Activated naive CD4-positive, alpha-beta T cell treated with Interleukin-2 at 50 U/mL for 16 hours (primary cell): Measurements from ENCODE around the gene PARD3B.

Experiments
- DNase-seq: peaks from one replicate; pipeline ENCODE4 v3.0.0-alpha.2; 2020

PARD3B gene

GRCh38 chr2:204971206-204971907 is 426.1 kb downstream of the PARD3B start:
- DNase-seq: no peak

DNA sequence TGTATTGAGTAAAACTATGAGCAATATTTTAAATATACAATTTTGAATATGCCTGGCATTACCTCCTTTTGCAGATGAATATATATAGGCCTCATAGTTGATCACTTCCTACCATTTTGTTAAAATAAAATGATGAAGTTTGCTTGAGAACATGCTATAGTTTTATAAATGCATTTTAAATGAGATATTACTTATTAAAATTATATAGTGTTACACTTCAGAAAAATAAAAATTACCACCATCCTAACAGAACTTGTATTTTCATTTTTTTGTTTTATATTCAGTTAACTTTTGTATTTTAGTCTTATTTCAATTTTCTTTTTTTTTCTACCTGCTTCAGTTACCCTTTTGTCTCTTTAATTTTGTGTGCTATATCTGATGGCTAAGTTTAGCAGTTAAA is 426.9 kb downstream of the PARD3B start:
- no peak for DNase-seq

- DNase-seq: no peak
These were observed 427.5 kb downstream of the PARD3B start for GRCh38 chr2:204972606-204973336.

- no peak for DNase-seq
These were observed 428.3 kb downstream of the PARD3B start for GRCh38 chr2:204973616-204974015.

DNA sequence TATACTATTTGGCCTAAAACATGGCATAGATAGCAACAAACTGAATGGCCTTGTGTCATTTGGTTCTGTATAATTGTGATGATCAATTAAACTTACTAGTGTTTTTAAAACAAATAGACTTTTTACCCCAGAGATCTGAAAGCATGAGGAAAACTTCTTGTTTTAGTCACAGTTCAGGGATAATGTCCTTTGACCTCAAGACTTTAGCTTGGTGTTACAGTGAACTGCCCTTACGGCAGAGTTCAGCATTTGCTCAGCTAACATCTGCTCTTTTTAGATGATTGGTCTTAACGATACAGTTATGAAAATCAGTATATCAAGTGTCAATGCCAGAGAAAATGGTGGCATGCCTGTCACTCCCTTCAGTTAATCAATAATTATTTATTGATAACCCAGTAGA is 429.2 kb downstream of the PARD3B start:
- no peak for DNase-seq

DNA sequence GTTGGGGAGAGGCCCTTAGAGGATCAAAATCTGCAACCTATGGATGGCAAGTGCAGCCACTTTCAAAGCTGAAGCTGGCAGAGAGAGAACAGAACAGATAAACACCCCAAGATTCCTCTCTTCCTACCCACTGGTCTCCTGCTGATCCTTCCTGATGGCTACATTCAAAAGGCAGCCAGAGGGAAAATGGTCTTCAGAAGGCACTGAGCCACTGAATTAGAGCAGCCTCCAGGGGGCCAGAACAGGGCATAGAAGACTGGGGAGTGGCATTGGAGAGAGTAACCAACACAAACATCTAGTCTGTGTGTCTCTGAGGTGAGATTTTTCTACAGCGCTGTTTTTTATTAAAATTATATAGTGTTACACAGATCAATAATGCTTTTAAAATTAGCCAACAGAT is 432.6 kb downstream of the PARD3B start:
- no peak for DNase-seq

- DNase-seq: no peak
These were observed 437.0 kb downstream of the PARD3B start for GRCh38 chr2:204982303-204982702.

DNA sequence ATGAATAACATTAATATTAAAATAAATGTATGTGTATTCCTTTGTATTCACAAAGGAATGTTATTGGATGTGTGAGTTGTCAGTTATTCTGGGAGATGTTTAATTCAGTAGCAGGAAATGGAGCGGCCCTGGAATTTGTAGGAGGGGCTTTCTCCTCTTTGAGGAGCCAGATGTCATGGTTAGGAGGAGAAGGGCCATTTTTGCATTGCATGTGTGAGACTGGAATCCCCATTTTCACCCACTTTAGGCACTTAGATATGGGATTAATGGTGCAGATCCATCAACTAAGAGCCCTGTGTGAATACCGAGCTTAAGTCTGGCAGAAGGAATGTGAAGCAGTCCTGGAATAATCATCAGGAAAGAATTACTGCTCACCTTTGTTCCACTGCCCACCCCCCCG is 439.2 kb downstream of the PARD3B start:
- DNase-seq: no peak

GRCh38 chr2:204986641-204987040 is 441.4 kb downstream of the PARD3B start:
- DNase-seq: no peak

DNA sequence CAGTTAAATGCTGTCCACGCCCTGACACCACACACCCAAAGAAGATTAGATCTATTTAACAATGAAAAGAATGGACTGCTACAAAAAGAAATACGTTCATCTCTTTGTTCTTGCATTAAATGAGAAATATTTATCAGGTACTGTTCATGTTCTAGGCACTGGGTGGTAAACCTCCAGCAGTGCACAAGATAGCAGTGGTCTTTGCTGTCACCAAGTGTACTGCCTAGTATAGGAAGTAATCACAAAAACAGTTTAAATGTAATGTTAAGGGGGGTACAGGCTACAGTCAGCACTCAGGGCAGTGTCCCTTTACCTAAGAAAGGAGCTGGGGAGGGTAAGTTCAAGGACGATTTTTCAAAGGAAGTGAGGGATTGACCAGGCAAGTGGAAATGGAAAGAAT is 443.6 kb downstream of the PARD3B start:
- DNase-seq: no peak

DNA sequence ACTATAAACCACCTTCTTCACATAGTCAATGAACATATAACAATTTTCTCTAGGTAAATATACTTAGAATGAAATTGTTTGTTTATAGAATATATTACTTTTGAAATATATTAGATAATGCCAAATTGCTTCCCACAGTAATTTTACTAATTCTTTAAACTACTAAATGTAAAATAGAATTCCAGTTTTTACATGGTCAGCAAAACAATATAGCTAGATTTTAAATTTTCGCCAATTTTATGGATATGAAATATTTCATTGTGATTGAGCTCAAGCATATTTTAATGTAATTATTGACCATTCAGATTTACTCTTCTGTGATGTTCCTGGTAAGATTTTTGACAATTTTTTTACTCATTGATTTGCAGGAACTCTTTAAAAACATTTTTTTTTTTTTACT is 444.6 kb downstream of the PARD3B start:
- DNase-seq: no peak

DNA sequence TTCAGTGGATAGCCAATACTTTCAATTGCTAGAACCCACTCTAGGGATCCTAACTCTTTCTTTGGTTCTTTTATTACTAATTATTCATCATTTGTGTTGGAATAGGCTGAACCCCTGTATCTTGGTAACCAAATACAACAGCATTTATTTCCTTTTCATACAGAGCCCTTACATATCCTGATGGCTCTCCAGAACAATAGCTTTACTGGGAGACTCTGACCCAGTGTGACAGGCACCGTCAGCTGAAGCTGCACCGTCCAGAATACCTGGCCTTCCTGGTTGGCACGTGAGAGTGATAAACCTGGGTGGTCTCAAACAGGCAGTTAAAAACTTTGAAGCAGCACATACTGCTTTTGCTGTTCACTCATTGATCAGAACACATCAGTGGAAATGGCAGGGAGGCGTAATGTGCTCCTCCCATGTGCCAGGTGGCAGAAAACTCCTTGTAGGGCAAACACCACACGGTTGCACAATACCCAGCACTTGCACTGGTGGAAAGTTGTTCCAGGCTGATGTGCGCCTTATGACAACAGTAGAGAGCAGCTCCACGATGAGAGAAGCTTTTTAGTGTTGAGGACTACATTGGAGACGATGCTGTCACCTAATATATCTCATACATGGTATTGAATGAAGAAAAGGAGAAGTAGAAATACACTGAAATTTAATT is 456.2 kb downstream of the PARD3B start:
- DNase-seq: no peak

GRCh38 chr2:205002390-205002789 is 457.1 kb downstream of the PARD3B start:
- no peak for DNase-seq

DNA sequence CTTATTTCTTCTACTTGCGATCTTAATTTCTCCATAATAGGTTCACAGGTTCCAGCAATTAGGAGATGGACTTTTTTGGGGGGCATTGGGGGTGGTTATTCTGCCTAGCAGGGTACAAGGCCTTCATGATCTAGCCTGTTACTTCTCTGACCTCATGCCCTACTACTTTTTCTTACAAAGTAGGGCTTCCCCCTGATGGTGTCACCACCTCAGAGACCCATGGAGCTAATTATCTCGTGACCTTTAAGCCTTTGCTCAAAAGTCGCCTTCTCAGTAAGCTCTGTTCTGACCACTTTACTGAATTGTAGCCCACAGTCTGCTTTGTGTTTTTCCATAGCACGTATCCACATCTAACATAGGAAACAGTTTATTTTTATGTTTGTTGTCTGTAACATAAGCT is 458.0 kb downstream of the PARD3B start:
- DNase-seq: no peak

DNA sequence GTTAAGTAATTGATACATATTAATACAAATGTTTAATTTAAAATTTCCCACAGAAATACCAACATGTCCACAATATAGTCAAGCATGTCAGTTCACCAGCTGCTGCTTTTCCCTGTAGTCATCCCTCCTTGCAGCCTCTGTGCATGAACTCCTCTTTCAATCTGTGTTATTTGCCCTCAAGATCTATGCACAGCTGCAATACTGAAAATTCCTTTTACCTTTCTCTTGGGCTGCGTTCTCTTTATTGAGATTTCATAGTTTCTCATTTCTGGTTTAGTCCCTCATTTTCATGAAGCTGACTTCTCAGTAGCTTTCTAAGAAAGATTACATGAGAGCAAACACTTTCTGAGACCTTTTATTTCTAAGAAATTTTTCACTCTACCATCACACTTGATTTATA is 464.9 kb downstream of the PARD3B start:
- no peak for DNase-seq

DNA sequence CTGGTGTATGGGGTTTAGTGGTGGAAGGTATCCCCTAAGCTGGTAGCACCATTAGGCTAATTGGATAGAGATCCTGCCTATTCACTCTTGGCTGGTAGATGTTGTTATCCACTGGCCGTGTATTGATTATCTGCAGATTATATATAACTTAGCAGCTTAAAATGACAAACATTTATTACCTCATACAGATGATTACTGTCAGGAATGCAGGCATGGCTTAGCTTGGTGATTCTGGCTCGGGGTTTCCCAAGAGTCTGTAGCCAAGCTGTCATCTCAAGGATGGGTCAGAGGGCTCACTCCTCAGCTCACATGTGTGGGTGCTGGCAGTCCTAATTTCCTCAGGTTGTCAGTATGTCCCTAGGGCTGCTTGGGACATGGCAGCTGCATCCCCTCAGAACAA is 465.8 kb downstream of the PARD3B start:
- no peak for DNase-seq

DNA sequence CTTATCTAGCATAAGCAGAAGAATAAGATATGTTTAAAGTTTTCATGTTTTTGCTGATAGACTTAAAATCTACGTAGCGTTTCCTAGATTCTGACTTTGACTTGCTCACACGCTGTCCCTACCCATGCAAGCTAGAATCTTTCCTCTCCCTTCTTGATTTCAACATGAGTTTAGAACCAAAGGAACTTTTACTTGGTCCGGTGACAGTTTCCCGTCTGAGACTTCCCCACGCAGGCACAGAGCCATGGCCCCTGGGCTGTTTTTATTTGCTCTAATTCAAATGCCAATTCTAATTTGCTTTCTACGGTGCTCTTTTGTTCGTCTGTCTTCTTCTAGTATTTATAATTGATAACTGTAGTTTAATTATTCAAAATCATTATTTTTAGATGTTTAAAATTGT is 467.7 kb downstream of the PARD3B start:
- no peak for DNase-seq

DNA sequence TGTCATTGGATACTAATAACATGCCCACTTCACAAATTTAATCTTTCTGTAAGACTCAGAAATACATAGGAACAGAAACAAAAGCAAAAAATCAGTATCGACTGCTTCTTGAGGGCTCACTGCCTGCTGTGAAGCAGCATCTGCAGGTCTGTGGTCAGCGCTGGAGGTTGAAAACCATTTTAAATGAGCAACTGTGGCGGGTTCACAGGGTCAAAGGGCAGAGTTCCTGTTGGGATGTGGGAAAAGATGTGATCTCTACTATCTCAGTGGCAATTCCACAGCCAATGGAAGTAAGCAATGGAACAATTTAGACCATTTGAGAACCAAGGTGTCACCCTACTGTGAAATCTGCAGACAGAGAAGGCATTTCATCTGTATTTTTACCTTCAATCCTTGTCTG is 468.3 kb downstream of the PARD3B start:
- DNase-seq: no peak

GRCh38 chr2:205014201-205014600 is 468.9 kb downstream of the PARD3B start:
- DNase-seq: no peak

DNA sequence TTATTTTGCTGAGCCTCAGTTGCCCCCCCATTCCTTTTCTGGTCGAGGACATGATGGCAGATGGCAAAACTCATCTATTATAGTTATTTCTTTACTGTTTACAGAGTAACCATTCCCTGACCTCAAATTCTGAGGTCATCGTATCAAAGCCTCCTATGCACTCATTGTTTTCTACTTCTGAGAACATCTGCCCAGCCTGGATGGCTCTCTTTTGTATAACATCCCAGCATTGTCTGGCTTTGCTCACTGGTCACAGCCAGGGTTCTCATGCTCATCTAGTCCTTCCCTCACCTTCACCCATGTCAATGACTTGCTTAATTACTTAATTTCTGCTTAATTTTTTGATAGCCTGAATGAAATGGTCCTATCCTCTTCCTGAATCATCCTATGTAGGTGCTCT is 472.1 kb downstream of the PARD3B start:
- no peak for DNase-seq

GRCh38 chr2:205017912-205018311 is 472.6 kb downstream of the PARD3B start:
- DNase-seq: no peak

GRCh38 chr2:205020673-205021072 is 475.4 kb downstream of the PARD3B start:
- no peak for DNase-seq

GRCh38 chr2:205022841-205023240 is 477.6 kb downstream of the PARD3B start:
- DNase-seq: no peak

DNA sequence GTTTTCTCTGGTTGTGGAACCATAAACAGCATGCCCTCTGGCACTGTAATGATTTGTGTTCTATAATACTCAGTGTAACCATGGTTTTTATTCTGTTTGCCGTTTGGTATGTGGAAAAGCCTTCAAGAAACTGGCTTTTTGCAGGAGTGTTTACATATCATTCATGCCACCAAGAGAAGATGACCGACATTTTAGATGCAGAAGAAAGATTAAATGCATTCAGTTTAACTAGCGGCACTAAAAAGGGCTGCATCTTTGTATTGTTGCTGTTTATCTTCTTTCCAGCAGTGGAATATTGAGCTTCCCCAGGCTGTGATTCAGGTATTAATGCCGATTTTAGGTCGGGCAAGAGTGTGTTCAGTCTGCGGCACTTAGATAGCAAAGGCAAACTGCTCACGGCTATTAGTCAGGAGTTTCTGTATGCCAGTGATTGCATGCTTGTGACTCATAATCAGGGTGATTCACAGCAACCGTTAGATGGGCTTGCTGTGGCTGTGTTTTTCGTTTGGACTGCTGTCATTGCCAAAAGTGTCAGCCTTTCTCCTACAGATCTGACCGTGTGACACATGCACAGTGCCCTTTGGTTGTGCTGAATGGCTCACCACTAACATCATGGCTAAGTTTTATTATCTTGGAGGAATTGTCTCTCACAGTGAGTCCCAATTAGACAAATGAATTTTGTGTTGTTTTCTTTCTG is 479.7 kb downstream of the PARD3B start:
- DNase-seq: peak; percentile 47
